ENCODE data around the gene ANGPTL2.

The ANGPTL2 gene

GRCh38 chr9:127059765-127060361 is 62.6 kb downstream of the ANGPTL2 start:
- no peak for TF ChIP-seq CTCF (IDR thresholded peaks at IDR 0.05; ENCODE audit: control insufficient read depth, insufficient read depth, low read depth, low read length, missing control alignments)
- DNase-seq (ENCODE audit: low read depth) = no peak
- H3K4me3 ChIP-seq (ENCODE audit: control insufficient read depth, low read depth, low read length) = no peak overlapping the region

- H3K4me3 ChIP-seq (ENCODE audit: control insufficient read depth, low read depth, low read length) = no peak overlapping the region
- no peak for TF ChIP-seq CTCF (IDR thresholded peaks at IDR 0.05; ENCODE audit: control insufficient read depth, insufficient read depth, low read depth, low read length, missing control alignments)
- DNase-seq (ENCODE audit: low read depth) = no peak
These were observed 63.4 kb downstream of the ANGPTL2 start for GRCh38 chr9:127059030-127059429.

- no peak overlapping the region for H3K4me3 ChIP-seq (ENCODE audit: control insufficient read depth, low read depth, low read length)
- no peak for TF ChIP-seq CTCF (IDR thresholded peaks at IDR 0.05; ENCODE audit: control insufficient read depth, insufficient read depth, low read depth, low read length, missing control alignments)
- no peak for DNase-seq (ENCODE audit: low read depth)
These were observed 63.8 kb downstream of the ANGPTL2 start for GRCh38 chr9:127058645-127059021.

GRCh38 chr9:127058011-127058644 is 64.3 kb downstream of the ANGPTL2 start:
- DNase-seq (ENCODE audit: low read depth) = no peak
- no peak for TF ChIP-seq CTCF (IDR thresholded peaks at IDR 0.05; ENCODE audit: control insufficient read depth, insufficient read depth, low read depth, low read length, missing control alignments)
- H3K4me3 ChIP-seq (ENCODE audit: control insufficient read depth, low read depth, low read length) = no peak overlapping the region

- H3K4me3 ChIP-seq (ENCODE audit: control insufficient read depth, low read depth, low read length) = no peak overlapping the region
- no peak for DNase-seq (ENCODE audit: low read depth)
- TF ChIP-seq CTCF (IDR thresholded peaks at IDR 0.05; ENCODE audit: control insufficient read depth, insufficient read depth, low read depth, low read length, missing control alignments) = no peak
These were observed 66.0 kb downstream of the ANGPTL2 start for GRCh38 chr9:127056446-127056845.

- H3K4me3 ChIP-seq (ENCODE audit: control insufficient read depth, low read depth, low read length) = no peak overlapping the region
- TF ChIP-seq CTCF (IDR thresholded peaks at IDR 0.05; ENCODE audit: control insufficient read depth, insufficient read depth, low read depth, low read length, missing control alignments) = no peak
- no peak for DNase-seq (ENCODE audit: low read depth)
These were observed 66.6 kb downstream of the ANGPTL2 start for GRCh38 chr9:127055745-127056402.

All from AG09309 (cell line).